Spleen (tissue), 11 donors: ENCODE results near the gene ABHD6. TPM values are rescaled to one million over a fixed set of nuclear protein-coding genes. Genes with fewer than 3 reads are reported as not detected.
"Not testable (repeated sequence)": the region's sequence is repeated elsewhere in the genome, so short reads cannot be mapped to it uniquely, and the experiment has no call there.

Experiments
- DNase-seq: peaks from one replicate; pipeline ENCODE4 v3.0.0-alpha.2; 2020
- H3K27ac ChIP-seq, 8 donors: fragments of 200-600 bp; sonication (generic) in 7 of 8; 1 replicate in 4 of 8; 2 replicates in 4 of 8; pipeline versions ENCODE4 v1.5.0 to v1.8.0; 2016 to 2021; ENCODE audit warnings: inconsistent platforms in 4 of 8, mild to moderate bottlenecking in 4 of 8, moderate library complexity in 1 of 8
- H3K27me3 ChIP-seq, 7 donors: fragments of 200-600 bp; sonication (generic) in 6 of 7; replicated peaks in 1 of 7; 1 replicate in 4 of 7; 2 replicates in 3 of 7; pipeline versions ENCODE4 v1.5.0 to v1.8.0; 2016 to 2021; ENCODE audit warnings: inconsistent platforms in 3 of 7, mild to moderate bottlenecking in 1 of 7
- H3K36me3 ChIP-seq, 6 donors: fragments of 200-600 bp; sonication (generic) in 5 of 6; 1 replicate in 4 of 6; 2 replicates in 2 of 6; pipeline versions ENCODE4 v1.5.0 to v1.8.0; 2016 to 2021; ENCODE audit warnings: inconsistent platforms in 2 of 6
- H3K4me1 ChIP-seq, 6 donors: fragments of 200-600 bp; sonication (generic) in 5 of 6; 1 replicate in 3 of 6; 2 replicates in 3 of 6; pipeline versions ENCODE4 v1.5.0 to v1.8.0; 2016 to 2021; ENCODE audit warnings: inconsistent platforms in 3 of 6
- H3K4me3 ChIP-seq, 8 donors: fragments of 200-600 bp; sonication (generic) in 7 of 8; 1 replicate in 4 of 8; 2 replicates in 4 of 8; pipeline versions ENCODE4 v1.5.0 to v1.8.0; 2016 to 2021; ENCODE audit warnings: inconsistent platforms in 4 of 8, mild to moderate bottlenecking in 4 of 8, moderate library complexity in 2 of 8
- H3K9me3 ChIP-seq, 8 donors: fragments of 200-600 bp; sonication (generic) in 7 of 8; 1 replicate in 4 of 8; 2 replicates in 4 of 8; pipeline versions ENCODE4 v1.5.0 to v1.8.0; 2016 to 2021; ENCODE audit warnings: inconsistent platforms in 4 of 8
- POLR2A ChIP-seq, 3 donors: fragments of 450-650 bp; IDR thresholded peaks; one replicate each; pipeline ENCODE4 v1.5.1; 2017; ENCODE audit warnings: antibody characterized with exemption in 3 of 3, mild to moderate bottlenecking in 1 of 3
- POLR2AphosphoS5 ChIP-seq, 3 donors: sonication (generic); formaldehyde crosslinking; IDR thresholded peaks; one replicate each; pipeline ENCODE4 v1.5.1; 2017; ENCODE audit warnings: antibody characterized with exemption in 3 of 3
- WGBS, 5 donors: extraction: QIAGEN DNeasy Blood & Tissue Kit in 3 of 5; methylation state at CpG; one replicate each; pipeline versions ENCODE4 v1.1.5 to v1.1.7; 2013 to 2018; 5-methylcytosine and 5-hydroxymethylcytosine counted together
- intact Hi-C: fragments of 100-400 bp; cut with DNase I; formaldehyde crosslinking; loops from one replicate; pipeline ENCODE4 v1.15.0; 2023; ENCODE audit warnings: low total_unique reads
- polyA plus RNA-seq, 3 donors: library from polyadenylated mRNA; stranded (reverse); fragments of 200-250 nt; gene quantifications; one replicate each; pipeline ENCODE4 v1.2.1, GENCODE V29; 2013
- total RNA-seq, 7 donors: library from RNA; depleted of rRNA in 3 of 7; stranded (reverse); fragments of >200 nt in 3 of 7; fragmentation: NEBNext Ultra II Directional in 4 of 7; extraction: Animal tissue kit (Norgen Biotek cat#: 25700) in 4 of 7; gene quantifications; one replicate each; pipeline versions ENCODE4 v1.1.0 to v1.2.1, GENCODE V29; 2016 to 2021
- TF ChIP-seq, protein P1 (sequence below), 11 experiments: fragments of 200-600 bp in 7 of 11; fragments of 450-650 bp in 4 of 11; sonication (generic) in 4 of 11; IDR thresholded peaks in 8 of 11; conservative IDR thresholded peaks in 3 of 11; 1 replicate in 7 of 11; 2 replicates in 4 of 11; pipeline versions ENCODE4 v1.4.0 to v1.8.0; 2016 to 2021; ENCODE audit warnings: antibody characterized with exemption in 11 of 11, inconsistent platforms in 4 of 11, mild to moderate bottlenecking in 1 of 11
- donor health status: healthy with polysubstance abuse.
- donor health status: DM: no; HTN: no; CAD: no; lungs with moderate emphysema.
- donor health status: DM: no; HTN: no; CAD: no.
- donor health status: Bipolar disorder and iron deficiency.
- donor health status: healthy.
- donor health status: DM: no; HTN: no; CAD: no.
- donor health status: DM: yes; HTN: yes; CAD: no.

Gene ABHD6
- total and polyA plus RNA-seq, 10 donors: 17.2 to 79.9 (median 48.4) TPM

DNA sequence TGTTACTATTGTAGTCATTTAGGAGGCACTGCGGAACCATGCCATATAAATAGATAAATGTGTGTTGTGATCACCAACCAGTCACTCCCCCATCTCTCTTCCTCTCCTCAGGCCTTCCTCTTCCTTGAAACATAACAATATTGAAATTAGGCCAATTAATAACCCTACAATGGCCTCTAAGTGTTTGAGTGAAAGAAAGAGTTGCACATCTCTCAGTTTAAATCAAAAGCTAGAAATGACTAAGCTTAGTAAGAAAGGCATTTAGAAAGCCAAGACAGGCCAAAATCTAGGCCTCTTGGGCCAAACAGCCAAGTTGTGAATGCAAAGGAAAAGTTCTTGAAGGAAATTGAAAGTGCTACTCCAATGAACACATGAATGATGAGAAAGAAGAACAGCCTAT lies 18.7 kb upstream of the ABHD6 start:
- intact Hi-C loops: no loop called here
- DNase-seq: no peak
- Histone ChIP-seq H3K27me3 (no peaks in the 10 kb centered on the region), H3K4me1 (peaks cover 36 to 65% (median 53%) of the 10 kb centered on the region in 6 donors), H3K36me3 (no peaks in the 10 kb centered on the region), H3K27ac (peak overlapping the region in 6 of 8 donors; percentile 58 to 85 (median 80)), H3K4me3 (no peak overlapping the region), H3K9me3 (no peaks in the 10 kb centered on the region)
- no peak for TF ChIP-seq POLR2AphosphoS5 (IDR thresholded peaks at IDR 0.05)
- TF ChIP-seq POLR2A (IDR thresholded peaks at IDR 0.05): no peak
- TF ChIP-seq, protein P1, sequence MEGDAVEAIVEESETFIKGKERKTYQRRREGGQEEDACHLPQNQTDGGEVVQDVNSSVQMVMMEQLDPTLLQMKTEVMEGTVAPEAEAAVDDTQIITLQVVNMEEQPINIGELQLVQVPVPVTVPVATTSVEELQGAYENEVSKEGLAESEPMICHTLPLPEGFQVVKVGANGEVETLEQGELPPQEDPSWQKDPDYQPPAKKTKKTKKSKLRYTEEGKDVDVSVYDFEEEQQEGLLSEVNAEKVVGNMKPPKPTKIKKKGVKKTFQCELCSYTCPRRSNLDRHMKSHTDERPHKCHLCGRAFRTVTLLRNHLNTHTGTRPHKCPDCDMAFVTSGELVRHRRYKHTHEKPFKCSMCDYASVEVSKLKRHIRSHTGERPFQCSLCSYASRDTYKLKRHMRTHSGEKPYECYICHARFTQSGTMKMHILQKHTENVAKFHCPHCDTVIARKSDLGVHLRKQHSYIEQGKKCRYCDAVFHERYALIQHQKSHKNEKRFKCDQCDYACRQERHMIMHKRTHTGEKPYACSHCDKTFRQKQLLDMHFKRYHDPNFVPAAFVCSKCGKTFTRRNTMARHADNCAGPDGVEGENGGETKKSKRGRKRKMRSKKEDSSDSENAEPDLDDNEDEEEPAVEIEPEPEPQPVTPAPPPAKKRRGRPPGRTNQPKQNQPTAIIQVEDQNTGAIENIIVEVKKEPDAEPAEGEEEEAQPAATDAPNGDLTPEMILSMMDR (IDR thresholded peaks at IDR 0.05 in 8 of 11, conservative IDR thresholded peaks at IDR 0.05 in 3 of 11): no peak
- 57 to 92% (median 73%) methylated on average over 1 of the region's 1 CpG for WGBS, 5 donors

- Histone ChIP-seq H3K27me3 (no peaks in the 10 kb centered on the region), H3K4me3 (no peak overlapping the region), H3K27ac (peak overlapping the region in 4 of 8 donors; percentile 5 to 29 (median 17)), H3K9me3 (no peaks in the 10 kb centered on the region), H3K4me1 (peaks cover 9 to 32% (median 20%) of the 10 kb centered on the region in 6 donors), H3K36me3 (no peaks in the 10 kb centered on the region)
- DNase-seq: no peak
- intact Hi-C loops: no loop called here
- 73 to 79% (median 78%) methylated on average over 8 of the region's 8 CpGs for WGBS, 5 donors
- TF ChIP-seq, protein P1 (IDR thresholded peaks at IDR 0.05 in 8 of 11, conservative IDR thresholded peaks at IDR 0.05 in 3 of 11): no peak
- TF ChIP-seq POLR2A (IDR thresholded peaks at IDR 0.05): no peak
- TF ChIP-seq POLR2AphosphoS5 (IDR thresholded peaks at IDR 0.05): no peak
Observed at GRCh38 chr3:58222161-58222724, 15.3 kb upstream of the ABHD6 start.

- Histone ChIP-seq H3K4me3 (no peak overlapping the region), H3K9me3 (no peaks in the 10 kb centered on the region), H3K36me3 (no peaks in the 10 kb centered on the region), H3K27me3 (no peaks in the 10 kb centered on the region), H3K27ac (no peak overlapping the region), H3K4me1 (peaks cover under 1 to 16% (median 5%) of the 10 kb centered on the region in 6 donors)
- 90 to 97% (median 95%) methylated on average over 4 of the region's 4 CpGs for WGBS, 5 donors
- intact Hi-C loops: no loop called here
- DNase-seq: no peak
- TF ChIP-seq POLR2A (IDR thresholded peaks at IDR 0.05): no peak
- TF ChIP-seq, protein P1 (IDR thresholded peaks at IDR 0.05 in 8 of 11, conservative IDR thresholded peaks at IDR 0.05 in 3 of 11): no peak
Observed at GRCh38 chr3:58223855-58224254, 13.7 kb upstream of the ABHD6 start.

GRCh38 chr3:58227933-58228332 lies 9.7 kb upstream of the ABHD6 start:
- H3K36me3 ChIP-seq, intact Hi-C loops, H3K4me3 ChIP-seq, H3K9me3 ChIP-seq, H3K27ac ChIP-seq, DNase-seq, H3K27me3 ChIP-seq: not testable (repeated sequence)
- H3K4me1 ChIP-seq: peaks cover 0 to 23% (median 7%) of the 10 kb centered on the region in 6 donors
- WGBS, 5 donors: 86 to 95% (median 89%) methylated on average over 3 of the region's 3 CpGs
